Spinal cord (tissue), 10 donors: ENCODE results near the gene NLRP6. TPM values are rescaled to one million over a fixed set of nuclear protein-coding genes. Genes with fewer than 3 reads are reported as not detected.
"Not testable (repeated sequence)": the region's sequence is repeated elsewhere in the genome, so short reads cannot be mapped to it uniquely, and the experiment has no call there.

Experiments used
- DNase-seq, 6 donors: peaks; one replicate each; pipeline versions ENCODE4 v3.0.0 to v3.0.0-alpha.2; 2013 to 2015; ENCODE audit warnings: low spot score in 6 of 6, low read depth in 4 of 6
- H3K27ac ChIP-seq: one replicate; pipeline ENCODE4 v1.5.1; 2013; ENCODE audit warnings: low read depth, low read length, control low read depth
- H3K27me3 ChIP-seq: one replicate; pipeline ENCODE4 v1.6.1; 2013; ENCODE audit warnings: low read length; ENCODE audit not compliant: control insufficient read depth, insufficient read depth
- H3K36me3 ChIP-seq: one replicate; pipeline ENCODE4 v1.6.1; 2013; ENCODE audit warnings: low read length; ENCODE audit not compliant: control insufficient read depth, insufficient read depth
- H3K4me1 ChIP-seq: one replicate; pipeline ENCODE4 v1.6.1; 2013; ENCODE audit warnings: low read length; ENCODE audit not compliant: control insufficient read depth, insufficient read depth
- H3K4me3 ChIP-seq: one replicate; pipeline ENCODE4 v1.5.1; 2013; ENCODE audit warnings: low read depth, low read length, control low read depth
- H3K9me3 ChIP-seq: one replicate; pipeline ENCODE4 v1.6.1; 2013; ENCODE audit warnings: low read length; ENCODE audit not compliant: control insufficient read depth, insufficient read depth
- WGBS: methylation state at CpG from one replicate; pipeline ENCODE4 v1.1.5; 2013; ENCODE audit warnings: missing lambda C conversion rate; ENCODE audit not compliant: insufficient coverage; 5-methylcytosine and 5-hydroxymethylcytosine counted together
- polyA plus RNA-seq, 2 donors: library from polyadenylated mRNA; unstranded; fragments of 120-200 nt; gene quantifications; one replicate each; pipeline ENCODE4 v1.2.1, GENCODE V29; 2013; ENCODE audit not compliant: insufficient read length in 2 of 2
- small RNA-seq: library from RNA; depleted of rRNA; stranded (forward); fragments of <200 nt; gene quantifications from one replicate; pipeline ENCODE3, GENCODE V24; 2014; ENCODE audit warnings: low replicate concordance
- total RNA-seq, 2 donors: library from RNA; depleted of rRNA in 1 of 2; stranded (reverse); fragments of 120-200 nt in 1 of 2; fragments of >200 nt in 1 of 2; gene quantifications; one replicate each; pipeline versions ENCODE4 v1.2.3 to v1.2.4, GENCODE V29; 2013 to 2014
- donor health status: healthy.

Gene NLRP6
- total and polyA plus RNA-seq, 4 donors = not detected

GRCh38 chr11:330694-331357, 52.6 kb downstream of the NLRP6 start:
- no peak for DNase-seq
- WGBS = 89% methylated on average over 34 of the region's 34 CpGs
- no peak overlapping the region for H3K4me3 ChIP-seq
- H3K4me1 ChIP-seq = peaks cover 37% of the 10 kb centered on the region
- H3K36me3 ChIP-seq = peaks cover 3% of the 10 kb centered on the region
- H3K9me3 ChIP-seq = no peaks in the 10 kb centered on the region
- no peak overlapping the region for H3K27ac ChIP-seq
- H3K27me3 ChIP-seq = no peaks in the 10 kb centered on the region

- WGBS = 82% methylated on average over 17 of the region's 19 CpGs
- H3K27ac ChIP-seq = no peak overlapping the region
- no peaks in the 10 kb centered on the region for H3K9me3 ChIP-seq
- no peak for DNase-seq
- no peaks in the 10 kb centered on the region for H3K27me3 ChIP-seq
- H3K4me1 ChIP-seq = peaks cover 34% of the 10 kb centered on the region
- H3K36me3 ChIP-seq = peaks cover 3% of the 10 kb centered on the region
- H3K4me3 ChIP-seq = no peak overlapping the region
Measured at GRCh38 chr11:331358-332060, 53.3 kb downstream of the NLRP6 start.

GRCh38 chr11:332651-333480, 54.7 kb downstream of the NLRP6 start:
- Histone ChIP-seq H3K27me3 (no peaks in the 10 kb centered on the region), H3K36me3 (peaks cover 3% of the 10 kb centered on the region), H3K27ac (no peak overlapping the region), H3K9me3 (no peaks in the 10 kb centered on the region), H3K4me1 (peaks cover 23% of the 10 kb centered on the region), H3K4me3 (no peak overlapping the region)
- 96% methylated on average over 21 of the region's 23 CpGs for WGBS
- no peak for DNase-seq

- Histone ChIP-seq H3K27ac (peak overlapping the region; percentile 93), H3K4me1 (peaks cover 23% of the 10 kb centered on the region)
- not testable (repeated sequence) for DNase-seq, H3K9me3 ChIP-seq, H3K4me3 ChIP-seq, H3K36me3 ChIP-seq, H3K27me3 ChIP-seq
- whole genome bisulfite sequencing = 71% methylated on average over 15 of the region's 17 CpGs
Measured at GRCh38 chr11:333616-334263, 55.5 kb downstream of the NLRP6 start.

- DNase-seq = peak in 1 of 6 donors; percentile 46
- peaks cover 3% of the 10 kb centered on the region for H3K36me3 ChIP-seq
- peaks cover 23% of the 10 kb centered on the region for H3K4me1 ChIP-seq
- H3K27me3 ChIP-seq = no peaks in the 10 kb centered on the region
- H3K27ac ChIP-seq = peak overlapping the region; percentile 93
- 18% methylated on average over 15 of the region's 25 CpGs for WGBS
- H3K4me3 ChIP-seq = no peak overlapping the region
- no peaks in the 10 kb centered on the region for H3K9me3 ChIP-seq
Measured at GRCh38 chr11:334264-334994, 56.2 kb downstream of the NLRP6 start.

Small RNA genes lying within 50 kb of the gene (small RNA-seq; reads per million reads assigned to genes)
- not detected for gene AC136475.6

Other genes starting within 250 kb of the NLRP6 start
- not detected for gene SCGB1C1, start 85.3 kb upstream of the NLRP6 start, total RNA-seq
- gene SCGB1C1, start 85.3 kb upstream of the NLRP6 start, polyA plus RNA-seq = not detected
- 10 to 100 TPM; 11.2 to 16.1 TPM for gene BET1L, start 71.0 kb upstream of the NLRP6 start, total RNA-seq
- 10 to 100 TPM; 26.3 to 31.2 TPM for gene BET1L, start 71.0 kb upstream of the NLRP6 start, polyA plus RNA-seq
- gene RIC8A, start 70.7 kb upstream of the NLRP6 start, total RNA-seq = 100 to 1,000 TPM in 1 of 2 donors, 10 to 100 TPM in 1; 93.1 to 118 TPM
- 100 to 1,000 TPM in 1 of 2 donors, 10 to 100 TPM in 1; 96.4 to 105 TPM for gene RIC8A, start 70.7 kb upstream of the NLRP6 start, polyA plus RNA-seq
- 10 to 100 TPM; 15.3 to 24.1 TPM for gene SIRT3, start 42.1 kb upstream of the NLRP6 start, total RNA-seq
- 10 to 100 TPM; 44.9 to 58.0 TPM for gene SIRT3, start 42.1 kb upstream of the NLRP6 start, polyA plus RNA-seq
- gene PSMD13, start 41.4 kb upstream of the NLRP6 start, total RNA-seq = 10 to 100 TPM; 93.5 to 95.0 TPM
- 100 to 1,000 TPM; 134 to 160 TPM for gene PSMD13, start 41.4 kb upstream of the NLRP6 start, polyA plus RNA-seq
- gene PGGHG, start 10.7 kb downstream of the NLRP6 start, total RNA-seq = 10 to 100 TPM in 1 of 2 donors, 1 to 10 TPM in 1; 3.9 to 15.9 TPM
- 1 to 10 TPM; 5.9 to 6.5 TPM for gene PGGHG, start 10.7 kb downstream of the NLRP6 start, polyA plus RNA-seq
- not detected for gene IFITM5, start 21.1 kb downstream of the NLRP6 start, total RNA-seq
- under 1 TPM in 1 of 2 donors, not detected in 1; 0.29 TPM for gene IFITM5, start 21.1 kb downstream of the NLRP6 start, polyA plus RNA-seq
- gene IFITM2, start 29.4 kb downstream of the NLRP6 start, total RNA-seq = 100 to 1,000 TPM in 1 of 2 donors, 10 to 100 TPM in 1; 26.3 to 132 TPM
- gene IFITM2, start 29.4 kb downstream of the NLRP6 start, polyA plus RNA-seq = 10 to 100 TPM; 58.4 to 59.4 TPM
- 100 to 1,000 TPM in 1 of 2 donors, 10 to 100 TPM in 1; 23.1 to 125 TPM for gene IFITM1, start 35.6 kb downstream of the NLRP6 start, total RNA-seq
- 10 to 100 TPM; 18.0 to 29.2 TPM for gene IFITM1, start 35.6 kb downstream of the NLRP6 start, polyA plus RNA-seq
- gene IFITM3, start 42.5 kb downstream of the NLRP6 start, total RNA-seq = 100 to 1,000 TPM in 1 of 2 donors, 10 to 100 TPM in 1; 26.2 to 217 TPM
- gene IFITM3, start 42.5 kb downstream of the NLRP6 start, polyA plus RNA-seq = 100 to 1,000 TPM; 121 to 179 TPM
- gene B4GALNT4, start 91.1 kb downstream of the NLRP6 start, total RNA-seq = 10 to 100 TPM; 27.0 to 67.1 TPM
- gene B4GALNT4, start 91.1 kb downstream of the NLRP6 start, polyA plus RNA-seq = 100 to 1,000 TPM; 182 to 192 TPM
- under 1 TPM; 0.61 to 0.69 TPM for gene PKP3, start 115.8 kb downstream of the NLRP6 start, total RNA-seq
- 1 to 10 TPM in 1 of 2 donors, under 1 TPM in 1; 0.77 to 1.3 TPM for gene PKP3, start 115.8 kb downstream of the NLRP6 start, polyA plus RNA-seq
- 10 to 100 TPM; 10.6 to 42.5 TPM for gene SIGIRR, start 136.6 kb downstream of the NLRP6 start, total RNA-seq
- gene SIGIRR, start 136.6 kb downstream of the NLRP6 start, polyA plus RNA-seq = 10 to 100 TPM; 41.2 to 56.4 TPM
- under 1 TPM in 1 of 2 donors, not detected in 1; 0.22 TPM for gene ANO9, start 163.6 kb downstream of the NLRP6 start, total RNA-seq
- under 1 TPM; 0.10 to 0.53 TPM for gene ANO9, start 163.6 kb downstream of the NLRP6 start, polyA plus RNA-seq
- gene PTDSS2, start 171.9 kb downstream of the NLRP6 start, total RNA-seq = 10 to 100 TPM; 17.9 to 30.7 TPM
- gene PTDSS2, start 171.9 kb downstream of the NLRP6 start, polyA plus RNA-seq = 10 to 100 TPM; 49.6 to 62.7 TPM
- gene RNH1, start 228.8 kb downstream of the NLRP6 start, total RNA-seq = 100 to 1,000 TPM in 1 of 2 donors, 10 to 100 TPM in 1; 62.8 to 119 TPM
- gene RNH1, start 228.8 kb downstream of the NLRP6 start, polyA plus RNA-seq = 100 to 1,000 TPM in 1 of 2 donors, 10 to 100 TPM in 1; 77.4 to 112 TPM